Measurements from ENCODE around the gene MINDY4. TPM values are rescaled to one million over a fixed set of nuclear protein-coding genes. Genes with fewer than 3 reads are reported as not detected.

The MINDY4 gene
- total RNA-seq, 2 donors from 2014 or later = 7.5 to 8.6 TPM

GRCh38 chr7:30931161-30931928, 160.1 kb downstream of the MINDY4 start:
- intact Hi-C loops (cut with DNase I) = no loop called here
- Histone ChIP-seq H3K27me3 (no peaks in the 10 kb centered on the region), H3K4me1 (peaks cover 35% of the 10 kb centered on the region), H3K36me3 (replicated peaks in 1 of 2; ENCODE audit: insufficient read depth in 1 of 2, low read depth in 2 of 2) (no peaks in the 10 kb centered on the region), H3K9me3 (no peaks in the 10 kb centered on the region), H3K27ac (peak overlapping the region; percentile 72 to 89 (median 87)), H3K4me3 (no peak overlapping the region)
- peak in 2 of 3 donors; percentile 62 to 83 for TF ChIP-seq POLR2A (IDR thresholded peaks at IDR 0.05)
- TF ChIP-seq, protein P1, sequence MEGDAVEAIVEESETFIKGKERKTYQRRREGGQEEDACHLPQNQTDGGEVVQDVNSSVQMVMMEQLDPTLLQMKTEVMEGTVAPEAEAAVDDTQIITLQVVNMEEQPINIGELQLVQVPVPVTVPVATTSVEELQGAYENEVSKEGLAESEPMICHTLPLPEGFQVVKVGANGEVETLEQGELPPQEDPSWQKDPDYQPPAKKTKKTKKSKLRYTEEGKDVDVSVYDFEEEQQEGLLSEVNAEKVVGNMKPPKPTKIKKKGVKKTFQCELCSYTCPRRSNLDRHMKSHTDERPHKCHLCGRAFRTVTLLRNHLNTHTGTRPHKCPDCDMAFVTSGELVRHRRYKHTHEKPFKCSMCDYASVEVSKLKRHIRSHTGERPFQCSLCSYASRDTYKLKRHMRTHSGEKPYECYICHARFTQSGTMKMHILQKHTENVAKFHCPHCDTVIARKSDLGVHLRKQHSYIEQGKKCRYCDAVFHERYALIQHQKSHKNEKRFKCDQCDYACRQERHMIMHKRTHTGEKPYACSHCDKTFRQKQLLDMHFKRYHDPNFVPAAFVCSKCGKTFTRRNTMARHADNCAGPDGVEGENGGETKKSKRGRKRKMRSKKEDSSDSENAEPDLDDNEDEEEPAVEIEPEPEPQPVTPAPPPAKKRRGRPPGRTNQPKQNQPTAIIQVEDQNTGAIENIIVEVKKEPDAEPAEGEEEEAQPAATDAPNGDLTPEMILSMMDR (IDR thresholded peaks at IDR 0.05) = no peak
- DNase-seq (peak; percentile 68 to 84 (median 78)), ATAC-seq (peak; percentile 81)
- WGBS, 2 donors = 55 to 71% methylated on average over 24 of the region's 24 CpGs

DNA sequence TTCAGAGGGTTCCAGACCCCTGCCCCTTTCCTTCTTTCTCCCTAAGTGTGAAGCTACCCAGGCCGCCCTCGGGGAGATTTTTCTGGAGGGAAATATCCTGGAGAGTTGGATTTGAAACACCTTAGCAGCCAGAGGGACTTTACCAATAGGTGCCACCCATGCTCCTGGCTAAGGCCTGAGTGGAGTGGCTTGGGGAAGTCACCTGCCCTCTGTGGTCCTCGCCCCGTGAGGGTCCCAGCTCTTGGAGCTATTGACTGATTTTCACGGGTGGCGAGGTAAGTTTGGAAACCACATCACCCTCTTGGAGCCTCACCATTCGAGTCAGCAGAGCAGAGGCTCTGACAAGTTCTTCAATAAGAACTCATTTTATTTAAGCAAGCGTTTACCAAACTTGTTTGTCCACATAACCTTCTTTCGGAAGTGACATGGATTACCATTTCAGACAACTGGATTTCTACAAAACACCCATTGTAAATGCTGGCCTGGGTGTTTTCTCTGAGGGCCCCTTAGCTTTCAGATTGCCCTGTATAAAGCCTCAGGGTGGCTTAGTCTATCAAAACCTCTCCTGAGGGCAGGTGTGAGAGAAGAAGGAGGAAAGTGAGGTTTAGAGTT, 160.8 kb downstream of the MINDY4 start:
- Histone ChIP-seq H3K9me3 (no peaks in the 10 kb centered on the region), H3K27me3 (no peaks in the 10 kb centered on the region), H3K4me3 (no peak overlapping the region), H3K36me3 (replicated peaks in 1 of 2; ENCODE audit: insufficient read depth in 1 of 2, low read depth in 2 of 2) (no peaks in the 10 kb centered on the region), H3K27ac (peak overlapping the region; percentile 72 to 89 (median 87)), H3K4me1 (peaks cover 42% of the 10 kb centered on the region)
- intact Hi-C loops (cut with DNase I) = no loop called here
- TF ChIP-seq POLR2A (IDR thresholded peaks at IDR 0.05) = no peak
- TF ChIP-seq, protein P1 (IDR thresholded peaks at IDR 0.05) = no peak
- ATAC-seq = no peak
- peak in 2 of 4 donors; percentile 2 to 12 for DNase-seq
- WGBS, 2 donors = 66 to 68% methylated on average over 9 of the region's 9 CpGs

- no peak overlapping the region for H3K4me3 ChIP-seq
- H3K9me3 ChIP-seq = no peaks in the 10 kb centered on the region
- intact Hi-C loops (cut with DNase I) = no loop called here
- ATAC-seq (peak; percentile 62), DNase-seq (peak; percentile 56 to 74 (median 68))
- no peaks in the 10 kb centered on the region for H3K36me3 ChIP-seq (replicated peaks in 1 of 2; ENCODE audit: insufficient read depth in 1 of 2, low read depth in 2 of 2)
- peak overlapping the region; percentile 72 to 89 (median 87) for H3K27ac ChIP-seq
- no peaks in the 10 kb centered on the region for H3K27me3 ChIP-seq
- 56 to 62% methylated on average over 3 to 6 of the region's 6 CpGs for WGBS, 2 donors
- H3K4me1 ChIP-seq = peaks cover 47% of the 10 kb centered on the region
- TF ChIP-seq, protein P1 (IDR thresholded peaks at IDR 0.05) = no peak
- TF ChIP-seq POLR2A (IDR thresholded peaks at IDR 0.05) = peak; percentile 17 to 84 (median 79)
Measured at GRCh38 chr7:30932562-30932961, 161.3 kb downstream of the MINDY4 start.

DNA sequence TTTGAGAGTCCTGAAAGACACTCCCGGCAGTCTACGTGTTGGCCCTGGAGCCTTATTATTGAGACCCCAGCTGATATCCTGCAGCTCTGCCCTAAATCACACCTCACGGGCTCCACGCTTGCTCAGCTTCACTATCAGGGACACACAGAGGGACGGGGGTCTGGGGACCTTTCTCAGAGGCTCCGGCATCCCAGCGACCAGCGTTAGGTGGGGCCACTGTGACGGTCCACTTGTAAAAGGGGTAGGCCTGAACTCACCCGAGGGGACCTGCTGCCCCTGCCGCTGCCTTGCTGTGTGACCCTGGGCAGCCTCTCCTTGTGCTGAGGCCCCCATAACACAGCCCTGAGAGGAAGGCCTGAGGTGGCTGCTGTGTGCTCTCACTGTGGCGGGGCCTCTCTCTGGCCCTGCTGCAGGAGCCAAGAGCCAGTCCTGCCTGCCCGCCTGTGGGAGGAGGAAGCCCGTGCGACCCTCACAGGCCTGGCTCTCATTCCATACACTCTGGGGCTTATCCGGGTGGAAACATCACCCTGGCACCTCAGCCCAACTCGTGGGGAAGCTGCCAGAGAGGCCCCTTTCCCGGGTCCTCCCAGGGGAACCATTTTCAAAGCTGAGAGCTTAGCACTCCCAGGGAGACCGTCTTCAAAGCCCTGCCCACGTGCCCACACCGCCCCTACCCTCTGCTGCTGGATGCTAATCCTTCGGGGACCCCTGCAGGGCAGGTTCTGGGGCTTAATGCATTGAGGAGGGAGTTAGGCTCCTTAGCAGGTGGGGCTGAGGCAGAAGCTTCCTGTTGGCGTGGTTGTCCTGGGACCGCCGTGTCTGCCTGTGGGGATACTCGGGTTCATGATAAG, 162.1 kb downstream of the MINDY4 start:
- Histone ChIP-seq H3K27ac (peak overlapping the region; percentile 23 to 89 (median 87)), H3K4me1 (peaks cover 49% of the 10 kb centered on the region), H3K9me3 (no peaks in the 10 kb centered on the region), H3K27me3 (no peaks in the 10 kb centered on the region), H3K36me3 (replicated peaks in 1 of 2; ENCODE audit: insufficient read depth in 1 of 2, low read depth in 2 of 2) (no peaks in the 10 kb centered on the region), H3K4me3 (no peak overlapping the region)
- no peak for ATAC-seq
- peak in 2 of 4 donors; percentile 9 to 11 for DNase-seq
- no peak for TF ChIP-seq POLR2A (IDR thresholded peaks at IDR 0.05)
- TF ChIP-seq, protein P1 (IDR thresholded peaks at IDR 0.05) = no peak
- intact Hi-C loops (cut with DNase I) = no loop called here
- WGBS, 2 donors = 72 to 83% methylated on average over 12 to 24 of the region's 26 CpGs
